Esophagus (tissue), 2 donors: ENCODE results near the gene PPP1R13B. TPM values are rescaled to one million over a fixed set of nuclear protein-coding genes. Genes with fewer than 3 reads are reported as not detected.
A peak's percentile ranks its signal among the peaks of the same experiment; 100 is the strongest.

Experiments
- H3K27ac ChIP-seq, 2 donors: one replicate each; pipeline ENCODE4 v1.5.1; 2013; ENCODE audit warnings: low read depth in 2 of 2, mild to moderate bottlenecking in 2 of 2, inconsistent platforms in 1 of 2, low read length in 1 of 2, moderate library complexity in 1 of 2
- H3K27me3 ChIP-seq, 2 donors: one replicate each; pipeline ENCODE4 v1.6.1; 2013; ENCODE audit warnings: low read length in 2 of 2, control low read depth in 1 of 2, mild to moderate bottlenecking in 1 of 2; ENCODE audit not compliant: insufficient read depth in 2 of 2, control insufficient read depth in 1 of 2
- H3K36me3 ChIP-seq, 2 donors: one replicate each; pipeline ENCODE4 v1.6.1; 2013; ENCODE audit warnings: low read length in 1 of 2; ENCODE audit not compliant: control insufficient read depth in 2 of 2, insufficient read depth in 2 of 2
- H3K4me1 ChIP-seq, 2 donors: one replicate each; pipeline ENCODE4 v1.6.1; 2013; ENCODE audit warnings: low read length in 1 of 2; ENCODE audit not compliant: control insufficient read depth in 2 of 2, insufficient read depth in 2 of 2
- H3K4me3 ChIP-seq, 2 donors: one replicate each; pipeline ENCODE4 v1.5.1; 2013; ENCODE audit warnings: low read length in 2 of 2, mild to moderate bottlenecking in 2 of 2, low read depth in 1 of 2, moderate library complexity in 1 of 2
- H3K9me3 ChIP-seq, 2 donors: one replicate each; pipeline ENCODE4 v1.6.1; 2013; ENCODE audit warnings: mild to moderate bottlenecking in 2 of 2, low read depth in 1 of 2, low read length in 1 of 2, moderate library complexity in 1 of 2; ENCODE audit not compliant: control insufficient read depth in 2 of 2, insufficient read depth in 1 of 2
- WGBS, 2 donors: extraction: QIAGEN DNeasy Blood & Tissue Kit; methylation state at CpG; one replicate each; pipeline ENCODE4 v1.1.7; 2013; 5-methylcytosine and 5-hydroxymethylcytosine counted together
- polyA plus RNA-seq, 2 donors: library from polyadenylated mRNA; stranded (reverse); fragments of 200-250 nt; gene quantifications; one replicate each; pipeline ENCODE4 v1.2.3, GENCODE V29; 2013
- donor health status: healthy with polysubstance abuse.
- donor health status: Bipolar disorder and iron deficiency.

Gene PPP1R13B
- polyA plus RNA-seq, 2 donors: 16.4 to 28.4 TPM

DNA sequence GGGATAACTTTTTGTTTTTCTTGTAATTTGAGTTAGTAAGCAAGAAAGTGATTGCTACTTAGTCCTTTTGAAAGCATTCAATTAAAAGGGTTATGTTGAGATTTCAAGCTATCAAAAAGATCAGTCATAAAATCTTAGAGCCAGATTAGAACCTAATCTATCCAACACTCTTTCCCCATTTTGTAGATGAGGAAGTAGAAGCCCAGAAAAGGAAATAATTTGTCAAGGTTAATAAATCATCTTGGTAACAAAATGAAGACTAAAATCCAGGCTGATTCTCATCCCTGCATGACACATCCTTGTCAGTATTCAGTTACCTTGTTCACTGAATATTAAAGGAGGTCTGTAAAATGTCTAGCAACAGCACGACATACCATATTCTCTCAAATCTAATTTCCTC is 26.5 kb downstream of the PPP1R13B start:
- WGBS, 2 donors: 63 to 72% methylated on average over 1 of the region's 1 CpG
- Histone ChIP-seq H3K36me3 (no peaks in the 10 kb centered on the region), H3K4me1 (peaks cover 0 to 2% of the 10 kb centered on the region in 2 donors), H3K9me3 (no peaks in the 10 kb centered on the region), H3K27me3 (no peaks in the 10 kb centered on the region), H3K4me3 (no peak overlapping the region), H3K27ac (no peak overlapping the region)

GRCh38 chr14:103820382-103820781 is 27.0 kb downstream of the PPP1R13B start:
- Histone ChIP-seq H3K4me1 (peaks cover 0 to 2% of the 10 kb centered on the region in 2 donors), H3K9me3 (no peaks in the 10 kb centered on the region), H3K27me3 (no peaks in the 10 kb centered on the region), H3K27ac (peak overlapping the region in 1 of 2 donors; percentile 58), H3K36me3 (no peaks in the 10 kb centered on the region), H3K4me3 (no peak overlapping the region)
- 43 to 61% methylated on average over 2 of the region's 2 CpGs for WGBS, 2 donors

DNA sequence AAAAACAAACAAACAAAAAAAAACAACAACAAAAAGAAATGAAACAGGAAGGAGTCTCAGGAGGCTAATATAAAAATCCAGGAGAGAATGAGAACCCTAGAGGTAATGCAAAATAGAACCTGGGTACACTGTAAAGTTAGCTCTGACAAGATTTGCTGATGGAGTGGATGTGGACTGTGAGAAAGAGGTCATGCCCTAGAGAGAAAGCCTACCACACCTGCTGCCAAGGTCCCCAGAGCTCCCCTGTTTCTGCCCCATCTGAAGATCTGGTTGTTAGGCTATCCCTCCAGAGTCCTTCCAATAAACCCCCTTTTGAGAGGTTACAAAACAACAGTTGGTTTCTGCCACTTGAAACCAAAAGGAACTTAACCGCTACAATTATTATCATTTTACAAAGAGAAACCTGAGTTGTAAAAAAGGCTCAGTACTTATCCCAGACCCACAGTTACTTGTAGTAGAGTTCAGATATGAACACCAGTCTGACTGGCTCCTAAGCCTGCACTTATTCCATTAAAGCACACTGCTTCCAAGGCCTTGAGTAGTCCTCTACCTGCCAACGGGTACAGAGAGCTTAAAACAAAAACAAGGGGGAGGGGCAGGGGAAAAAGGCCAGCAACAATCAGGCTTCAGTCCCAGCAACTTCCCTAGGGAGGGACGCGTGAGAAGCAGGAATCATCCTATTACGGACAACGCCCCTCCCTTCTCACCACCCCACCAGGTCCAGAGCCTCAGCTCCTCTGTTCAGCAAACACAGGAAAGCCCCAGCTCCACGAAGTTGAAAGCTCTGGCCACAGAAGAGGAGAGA is 27.7 kb downstream of the PPP1R13B start:
- Histone ChIP-seq H3K36me3 (no peaks in the 10 kb centered on the region), H3K4me1 (peaks cover 0 to 2% of the 10 kb centered on the region in 2 donors), H3K27ac (peak overlapping the region in 1 of 2 donors; percentile 58), H3K9me3 (no peaks in the 10 kb centered on the region), H3K27me3 (no peaks in the 10 kb centered on the region), H3K4me3 (peak overlapping the region in 1 of 2 donors; percentile 11)
- WGBS, 2 donors: 17 to 27% methylated on average over 7 of the region's 7 CpGs

DNA sequence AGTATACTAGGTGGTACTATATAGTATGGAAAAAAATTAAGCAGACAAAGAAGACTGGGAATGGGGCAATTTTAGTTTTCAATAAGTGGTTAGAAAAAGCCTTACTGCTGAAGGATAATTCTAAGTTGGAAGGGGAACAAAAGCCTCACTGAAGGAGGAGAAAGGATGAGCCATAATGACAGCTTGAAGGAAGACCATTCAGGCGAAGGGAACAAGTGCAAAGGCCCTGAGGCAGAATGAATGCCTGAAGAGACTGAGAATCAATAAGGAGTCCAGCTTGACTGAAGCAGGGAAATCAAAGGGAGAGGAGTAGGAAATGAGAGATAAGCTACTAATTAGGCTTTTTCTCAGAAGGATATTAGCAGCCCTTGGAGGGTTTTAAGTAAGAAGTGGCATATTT is 28.5 kb downstream of the PPP1R13B start:
- no peaks in the 10 kb centered on the region for H3K9me3 ChIP-seq
- no peaks in the 10 kb centered on the region for H3K27me3 ChIP-seq
- H3K4me3 ChIP-seq: no peak overlapping the region
- H3K27ac ChIP-seq: no peak overlapping the region
- H3K4me1 ChIP-seq: peaks cover 0 to 2% of the 10 kb centered on the region in 2 donors
- WGBS, 2 donors: 88 to 92% methylated on average over 1 of the region's 1 CpG
- no peaks in the 10 kb centered on the region for H3K36me3 ChIP-seq

DNA sequence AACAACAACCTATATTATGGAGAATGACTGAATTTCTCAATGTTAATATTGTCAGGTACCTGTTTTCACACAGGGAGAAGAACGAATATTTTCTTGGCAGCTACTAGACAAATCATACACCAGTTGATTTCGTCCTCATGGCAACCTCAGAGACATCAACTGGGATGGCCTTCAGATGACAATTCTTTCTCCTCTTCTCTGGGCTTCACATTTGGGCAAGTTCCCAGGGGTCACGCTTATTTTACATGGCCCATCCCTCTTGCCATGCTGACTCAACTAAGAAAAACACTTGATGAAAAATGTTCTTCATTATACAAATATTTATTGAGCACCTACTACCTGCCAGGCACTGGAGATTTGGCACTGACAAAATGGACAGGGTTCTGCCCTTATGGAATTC is 29.0 kb downstream of the PPP1R13B start:
- Histone ChIP-seq H3K27ac (no peak overlapping the region), H3K4me3 (no peak overlapping the region), H3K4me1 (peaks cover 0 to 2% of the 10 kb centered on the region in 2 donors), H3K9me3 (no peaks in the 10 kb centered on the region), H3K36me3 (no peaks in the 10 kb centered on the region), H3K27me3 (no peaks in the 10 kb centered on the region)
- WGBS, 2 donors: 56 to 64% methylated on average over 3 of the region's 3 CpGs

- no peaks in the 10 kb centered on the region for H3K36me3 ChIP-seq
- no peaks in the 10 kb centered on the region for H3K9me3 ChIP-seq
- no peaks in the 10 kb centered on the region for H3K27me3 ChIP-seq
- peaks cover 0 to 2% of the 10 kb centered on the region in 2 donors for H3K4me1 ChIP-seq
- no peak overlapping the region for H3K27ac ChIP-seq
- WGBS, 2 donors: 90 to 96% methylated on average over 1 of the region's 1 CpG
- no peak overlapping the region for H3K4me3 ChIP-seq
Observed at GRCh38 chr14:103817595-103817994, 29.8 kb downstream of the PPP1R13B start.

DNA sequence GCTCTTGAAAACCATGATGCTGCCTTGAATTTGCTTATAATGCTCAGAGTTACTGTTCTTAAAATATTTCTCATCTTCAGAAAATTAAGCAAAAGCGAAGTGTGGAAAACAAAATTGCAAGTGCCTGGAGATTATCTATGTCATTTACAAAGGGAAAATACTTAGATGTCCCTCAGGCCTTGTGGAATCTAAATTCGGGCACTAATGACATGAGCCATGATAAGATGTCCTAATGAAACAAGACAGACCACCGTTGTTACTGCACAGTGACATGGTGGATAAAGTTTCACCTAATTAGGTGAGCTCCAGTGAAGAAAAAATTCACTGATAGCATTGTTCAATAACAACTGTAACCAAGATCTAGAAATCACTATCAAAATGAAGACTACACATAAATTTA is 30.4 kb downstream of the PPP1R13B start:
- H3K4me3 ChIP-seq: no peak overlapping the region
- peaks cover 0 to 2% of the 10 kb centered on the region in 2 donors for H3K4me1 ChIP-seq
- H3K9me3 ChIP-seq: no peaks in the 10 kb centered on the region
- 62 to 67% methylated on average over 3 of the region's 3 CpGs for WGBS, 2 donors
- H3K27me3 ChIP-seq: no peaks in the 10 kb centered on the region
- no peak overlapping the region for H3K27ac ChIP-seq
- H3K36me3 ChIP-seq: no peaks in the 10 kb centered on the region

DNA sequence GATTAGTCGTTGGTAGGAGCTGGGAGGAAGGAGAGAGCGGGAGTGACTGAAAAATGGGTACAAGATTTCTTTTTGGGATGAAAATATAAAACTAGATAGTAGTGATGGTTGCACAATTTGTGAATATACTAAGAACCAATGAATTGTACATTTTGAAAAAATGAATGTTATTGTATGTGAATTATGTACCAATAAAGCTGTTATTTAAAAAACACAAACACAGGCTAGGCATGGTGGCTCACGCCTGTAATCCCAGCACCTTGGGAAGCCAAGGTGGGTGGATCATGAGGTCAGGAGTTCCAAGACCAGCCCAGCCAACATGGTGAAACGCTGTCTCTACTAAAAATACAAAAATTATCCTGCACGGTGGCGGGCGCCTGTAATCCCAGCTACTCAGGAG is 32.1 kb downstream of the PPP1R13B start:
- H3K36me3 ChIP-seq: no peaks in the 10 kb centered on the region
- no peaks in the 10 kb centered on the region for H3K27me3 ChIP-seq
- H3K4me3 ChIP-seq: no peak overlapping the region
- no peak overlapping the region for H3K27ac ChIP-seq
- no peaks in the 10 kb centered on the region for H3K9me3 ChIP-seq
- WGBS, 2 donors: 69 to 87% methylated on average over 7 of the region's 7 CpGs
- H3K4me1 ChIP-seq: peaks cover 0 to 2% of the 10 kb centered on the region in 2 donors

- Histone ChIP-seq H3K36me3 (no peaks in the 10 kb centered on the region), H3K4me1 (no peaks in the 10 kb centered on the region), H3K27ac (no peak overlapping the region), H3K27me3 (no peaks in the 10 kb centered on the region), H3K9me3 (no peaks in the 10 kb centered on the region), H3K4me3 (no peak overlapping the region)
- 78 to 84% methylated on average over 2 of the region's 2 CpGs for WGBS, 2 donors
Observed at GRCh38 chr14:103811189-103811588, 36.2 kb downstream of the PPP1R13B start.

- H3K27me3 ChIP-seq: no peaks in the 10 kb centered on the region
- H3K4me1 ChIP-seq: no peaks in the 10 kb centered on the region
- WGBS, 2 donors: 47 to 56% methylated on average over 6 of the region's 6 CpGs
- no peak overlapping the region for H3K4me3 ChIP-seq
- no peaks in the 10 kb centered on the region for H3K9me3 ChIP-seq
- H3K36me3 ChIP-seq: no peaks in the 10 kb centered on the region
- no peak overlapping the region for H3K27ac ChIP-seq
Observed at GRCh38 chr14:103808403-103809001, 38.9 kb downstream of the PPP1R13B start.
